GM18861 (cell line): ENCODE results near the gene SMARCD1.
"Not testable (repeated sequence)": the region's sequence is repeated elsewhere in the genome, so short reads cannot be mapped to it uniquely, and the experiment has no call there.

Source experiments
- ATAC-seq: cut with Tn5 transposase; IDR thresholded peaks from one replicate; pipeline ENCODE4 v1.9.1; 2021; ENCODE audit not compliant: unreplicated experiment

SMARCD1 gene

DNA sequence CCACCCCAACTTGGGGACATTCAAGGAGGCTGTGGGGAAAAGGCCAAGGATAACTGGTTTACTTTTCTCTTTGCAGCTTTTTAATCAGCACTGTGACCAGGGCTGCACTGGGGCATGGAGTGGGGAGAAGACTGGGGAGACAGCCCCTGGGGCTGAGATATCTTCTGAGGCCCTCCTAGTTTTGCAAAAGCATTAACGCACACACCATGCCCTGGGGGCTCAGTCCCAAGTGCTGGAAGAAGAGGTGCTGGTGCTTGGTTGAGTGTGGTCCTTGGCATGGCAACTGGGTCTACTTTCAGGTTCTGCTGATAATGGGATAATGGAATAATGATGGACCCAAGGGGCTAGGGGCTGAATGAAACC, 9.4 kb upstream of the SMARCD1 start:
- no peak for ATAC-seq

DNA sequence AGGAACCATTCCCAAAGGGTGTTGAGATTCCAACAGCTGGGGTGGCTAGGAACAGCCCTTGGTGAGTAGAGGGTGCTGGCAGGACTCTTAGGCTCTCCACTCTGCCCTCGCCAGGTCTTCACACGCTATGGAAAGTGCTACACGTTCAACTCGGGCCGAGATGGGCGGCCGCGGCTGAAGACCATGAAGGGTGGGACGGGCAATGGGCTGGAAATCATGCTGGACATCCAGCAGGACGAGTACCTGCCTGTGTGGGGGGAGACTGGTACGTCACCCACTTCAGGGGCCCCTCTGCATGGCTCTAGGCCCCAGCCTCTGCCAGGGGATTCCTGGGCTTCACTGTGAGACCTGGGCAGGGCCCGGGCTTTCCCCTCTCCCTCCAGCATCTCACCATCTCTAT, 8.0 kb upstream of the SMARCD1 start:
- no peak for ATAC-seq

DNA sequence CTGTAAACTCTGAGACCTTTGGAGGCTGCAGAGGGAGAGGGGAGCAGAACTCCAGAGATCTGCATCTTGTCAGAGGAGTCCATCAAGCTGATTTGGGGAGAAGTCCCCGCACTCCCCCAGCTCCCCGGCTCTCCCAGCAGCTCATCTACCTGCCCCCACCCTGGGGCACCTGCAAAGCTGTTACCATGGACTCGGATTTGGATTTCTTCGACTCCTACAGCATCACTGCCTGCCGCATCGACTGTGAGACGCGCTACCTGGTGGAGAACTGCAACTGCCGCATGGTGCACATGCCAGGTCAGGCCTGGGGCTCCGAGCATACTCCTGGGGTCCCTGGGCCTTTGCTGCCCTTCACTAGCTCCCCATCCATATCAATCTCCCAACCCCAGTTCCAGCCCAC, 6.9 kb upstream of the SMARCD1 start:
- no peak for ATAC-seq

DNA sequence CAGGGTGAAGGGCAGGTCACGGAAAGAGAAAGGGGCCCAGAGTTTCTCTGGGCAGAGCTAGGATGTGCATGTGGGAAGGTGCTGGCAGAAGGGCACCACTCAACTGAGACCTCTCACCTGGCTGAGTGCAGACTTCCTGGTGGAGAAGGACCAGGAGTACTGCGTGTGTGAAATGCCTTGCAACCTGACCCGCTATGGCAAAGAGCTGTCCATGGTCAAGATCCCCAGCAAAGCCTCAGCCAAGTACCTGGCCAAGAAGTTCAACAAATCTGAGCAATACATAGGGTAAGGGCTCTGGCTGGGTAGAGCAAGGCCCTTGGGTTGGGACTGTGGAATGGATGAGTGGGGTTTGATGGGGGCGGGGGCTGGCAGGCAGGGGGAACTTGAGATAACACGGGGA, 5.4 kb upstream of the SMARCD1 start:
- ATAC-seq, result no peak

DNA sequence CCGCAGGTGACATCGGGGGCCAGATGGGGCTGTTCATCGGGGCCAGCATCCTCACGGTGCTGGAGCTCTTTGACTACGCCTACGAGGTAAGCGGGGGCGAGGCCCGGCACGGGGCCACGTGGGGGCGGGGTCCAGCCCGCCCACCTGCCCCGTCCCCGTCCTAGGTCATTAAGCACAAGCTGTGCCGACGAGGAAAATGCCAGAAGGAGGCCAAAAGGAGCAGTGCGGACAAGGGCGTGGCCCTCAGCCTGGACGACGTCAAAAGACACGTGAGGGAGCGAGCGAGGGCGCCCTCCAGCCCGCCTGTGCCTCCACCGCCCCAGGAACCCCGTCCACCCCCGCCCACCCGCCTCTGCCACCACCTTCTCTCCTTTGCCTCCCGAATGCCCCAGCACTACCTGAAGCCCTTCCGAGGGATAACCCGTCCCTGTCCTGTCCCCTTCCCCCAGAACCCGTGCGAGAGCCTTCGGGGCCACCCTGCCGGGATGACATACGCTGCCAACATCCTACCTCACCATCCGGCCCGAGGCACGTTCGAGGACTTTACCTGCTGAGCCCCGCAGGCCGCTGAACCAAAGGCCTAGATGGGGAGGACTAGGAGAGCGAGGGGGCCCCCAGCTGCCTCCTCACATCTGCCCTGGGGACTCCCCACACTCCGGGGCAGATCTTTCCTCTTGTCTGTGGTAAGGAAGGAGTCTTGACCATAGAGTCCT, 3.9 kb upstream of the SMARCD1 start:
- no peak for ATAC-seq

DNA sequence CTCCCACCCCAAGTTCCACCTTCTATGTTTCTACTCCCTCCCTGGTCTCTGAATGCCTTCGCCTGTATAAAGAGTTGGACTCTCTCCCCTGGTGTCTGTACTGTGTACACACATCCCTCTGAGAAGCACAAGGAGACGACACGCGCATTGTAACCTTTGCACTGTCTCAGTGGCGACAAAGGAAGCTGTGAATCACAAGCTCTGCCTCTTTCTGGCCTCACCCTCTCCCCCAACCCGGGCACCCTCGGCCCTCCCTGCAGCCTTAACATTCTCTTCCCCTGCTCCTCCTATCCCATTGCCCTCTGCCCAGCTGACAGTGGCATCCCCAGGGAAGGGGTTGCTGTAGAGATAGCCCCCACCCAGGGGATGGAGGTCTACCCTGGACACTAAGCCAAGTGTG, 2.5 kb upstream of the SMARCD1 start:
- no peak for ATAC-seq

DNA sequence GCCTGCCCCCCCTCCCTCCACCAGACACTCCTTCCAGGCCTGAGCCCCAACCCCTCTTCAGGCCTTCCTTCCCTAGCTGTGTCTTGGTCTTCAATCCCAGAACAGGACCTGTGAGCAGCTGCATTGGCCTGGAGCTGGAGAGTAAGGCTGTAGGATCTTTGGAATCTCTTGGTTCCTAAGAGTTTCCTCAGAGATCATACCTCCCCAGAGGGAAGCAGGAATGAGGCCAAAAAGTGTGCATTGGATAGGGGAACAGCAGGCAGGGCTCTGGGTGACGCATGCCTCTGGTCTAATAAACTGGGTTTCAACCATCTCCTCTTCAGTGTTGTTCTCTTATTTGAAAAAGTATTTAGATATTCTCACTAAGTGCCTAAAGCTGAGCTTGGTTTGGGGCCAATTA, 1.8 kb upstream of the SMARCD1 start:
- ATAC-seq, result no peak

DNA sequence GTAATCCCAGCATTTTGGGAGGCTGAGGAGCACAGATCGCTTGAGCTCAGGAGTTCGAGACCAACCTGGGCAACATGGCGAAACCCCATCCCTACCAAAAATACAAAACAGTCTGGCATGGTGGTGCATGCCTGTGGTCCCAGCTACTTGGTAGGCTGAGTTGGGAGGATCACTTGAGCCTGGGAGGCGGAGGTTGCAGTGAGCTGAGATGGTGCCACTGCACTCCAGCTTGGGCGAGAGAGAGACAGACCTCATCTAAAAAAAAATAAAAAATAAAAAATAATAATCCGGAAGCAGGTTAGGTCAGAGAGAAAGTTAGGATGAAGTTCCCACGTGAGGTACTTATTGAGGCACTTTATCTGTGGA, 750 bp upstream of the SMARCD1 start:
- not testable (repeated sequence) for ATAC-seq

DNA sequence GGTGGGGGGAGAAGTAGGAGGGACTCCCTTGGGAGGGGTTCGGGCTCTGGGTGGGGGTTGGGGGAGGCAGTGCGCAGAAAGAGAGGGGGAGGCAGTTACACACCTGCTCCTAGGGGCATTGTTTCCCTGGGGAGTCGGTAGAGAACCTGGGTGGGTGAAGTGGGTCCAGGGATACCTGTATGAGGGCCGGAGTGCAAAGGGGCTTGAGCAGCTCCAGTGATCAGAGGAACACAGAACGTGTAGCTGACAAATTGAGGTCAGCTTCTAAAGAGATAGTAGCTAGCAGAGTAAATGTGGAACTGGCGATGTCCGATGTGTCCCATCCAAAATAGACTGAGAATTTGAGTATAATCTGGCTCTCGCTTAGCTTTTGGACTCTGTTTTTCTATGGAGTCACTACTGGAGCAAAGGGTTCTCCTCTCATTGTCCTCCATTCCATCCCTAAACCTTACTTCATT, 502 bp downstream of the SMARCD1 start:
- ATAC-seq, result no peak

DNA sequence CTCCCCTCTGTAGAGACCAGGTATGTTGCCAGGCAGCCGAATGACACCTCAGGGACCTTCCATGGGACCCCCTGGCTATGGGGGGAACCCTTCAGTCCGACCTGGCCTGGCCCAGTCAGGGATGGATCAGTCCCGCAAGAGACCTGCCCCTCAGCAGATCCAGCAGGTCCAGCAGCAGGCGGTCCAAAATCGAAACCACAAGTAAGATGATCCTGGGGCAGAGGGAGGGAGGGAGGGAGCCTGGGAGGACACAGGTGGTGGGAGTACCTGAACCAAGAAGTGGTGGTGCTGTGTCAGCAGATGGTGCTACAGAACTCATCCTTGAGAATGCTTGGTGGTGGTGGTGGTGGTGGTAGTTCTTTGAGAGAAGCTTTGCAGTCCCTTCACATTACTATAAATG, 1.0 kb downstream of the SMARCD1 start:
- no peak for ATAC-seq

DNA sequence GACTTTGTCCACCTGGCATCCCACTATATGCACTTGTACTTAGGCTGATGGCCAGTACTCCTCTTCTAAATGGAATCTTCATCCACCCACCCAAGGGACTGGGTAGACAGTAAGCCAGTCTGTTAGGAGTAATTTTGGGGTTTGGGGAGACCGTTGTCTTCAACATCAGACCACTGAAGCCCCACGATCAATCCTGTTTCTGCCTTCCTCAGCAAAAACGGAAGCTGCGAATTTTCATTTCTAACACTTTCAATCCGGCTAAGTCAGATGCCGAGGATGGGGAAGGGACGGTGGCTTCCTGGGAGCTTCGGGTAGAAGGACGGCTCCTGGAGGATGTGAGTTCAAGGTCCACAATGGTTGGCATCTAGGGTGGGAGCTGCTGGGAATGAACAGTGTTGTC, 2.0 kb downstream of the SMARCD1 start:
- no peak for ATAC-seq

DNA sequence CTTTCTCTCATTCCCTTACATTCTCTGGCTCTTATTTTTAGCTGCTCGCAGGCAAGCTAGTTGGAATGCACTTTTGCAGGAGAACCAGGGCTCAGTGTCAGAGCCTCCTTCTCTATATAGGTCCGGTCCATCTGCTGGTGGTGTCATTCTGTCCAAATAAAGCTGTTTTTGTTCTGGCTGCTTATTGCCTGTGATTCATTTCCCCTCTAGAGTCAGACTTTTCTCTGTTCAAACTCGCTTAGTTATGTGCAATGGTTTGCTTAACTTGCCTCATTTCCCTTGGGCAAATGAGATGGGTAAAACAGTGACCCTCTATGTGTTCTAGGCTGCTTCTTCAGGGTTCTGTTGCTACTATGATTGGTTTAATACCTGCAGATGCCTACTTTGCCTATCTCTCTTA, 2.9 kb downstream of the SMARCD1 start:
- no peak for ATAC-seq

DNA sequence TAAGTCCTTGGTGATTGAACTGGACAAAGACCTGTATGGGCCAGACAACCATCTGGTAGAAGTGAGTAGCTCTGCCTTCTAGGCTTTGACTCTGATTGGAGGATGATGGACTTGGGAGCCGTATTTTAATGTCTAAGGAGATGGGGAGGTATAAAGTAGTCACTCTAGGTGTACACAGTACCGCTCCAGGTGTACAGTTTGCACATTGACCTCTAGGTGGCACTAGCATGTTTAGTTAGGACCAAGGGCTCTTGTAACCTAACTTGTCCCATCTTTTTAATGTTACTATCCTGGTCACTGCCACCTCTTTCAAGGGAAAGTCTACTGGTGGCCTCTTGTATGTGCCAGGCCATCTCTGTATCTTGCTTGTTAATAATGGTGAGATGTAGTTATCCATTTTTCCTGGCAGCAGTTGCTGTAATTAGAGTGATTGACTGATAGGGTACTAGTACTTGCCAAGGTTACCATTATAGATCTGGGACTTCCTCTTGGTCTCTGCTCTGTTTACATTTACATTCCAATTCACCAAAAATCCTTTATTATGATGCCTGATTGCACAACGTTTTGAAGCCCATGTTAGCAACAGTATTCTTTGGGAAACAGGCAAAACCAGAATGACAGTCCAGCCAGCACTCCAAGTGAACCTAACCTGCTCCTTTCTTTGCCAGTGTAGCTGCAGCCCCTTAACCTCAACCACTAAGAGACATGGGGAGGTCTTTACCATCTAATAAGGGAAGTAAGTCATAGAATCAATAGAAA, 3.6 kb downstream of the SMARCD1 start:
- ATAC-seq, result no peak

DNA sequence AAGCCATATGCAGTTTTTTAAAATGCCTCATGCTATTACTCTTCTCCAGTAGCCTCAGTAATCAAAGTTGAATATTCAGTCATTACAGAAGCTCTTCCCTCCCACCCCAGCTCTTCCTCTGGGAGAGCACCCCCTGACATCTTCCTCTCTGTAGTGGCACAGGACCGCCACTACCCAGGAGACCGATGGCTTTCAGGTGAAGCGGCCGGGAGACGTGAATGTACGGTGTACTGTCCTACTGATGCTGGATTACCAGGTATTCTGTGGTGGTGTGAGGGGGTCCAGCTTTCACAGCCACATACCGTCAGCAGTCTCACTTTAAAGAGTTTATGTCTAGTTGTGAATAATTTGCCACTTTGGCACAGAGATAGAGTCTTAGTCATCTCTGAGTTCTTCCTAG, 4.6 kb downstream of the SMARCD1 start:
- no peak for ATAC-seq

DNA sequence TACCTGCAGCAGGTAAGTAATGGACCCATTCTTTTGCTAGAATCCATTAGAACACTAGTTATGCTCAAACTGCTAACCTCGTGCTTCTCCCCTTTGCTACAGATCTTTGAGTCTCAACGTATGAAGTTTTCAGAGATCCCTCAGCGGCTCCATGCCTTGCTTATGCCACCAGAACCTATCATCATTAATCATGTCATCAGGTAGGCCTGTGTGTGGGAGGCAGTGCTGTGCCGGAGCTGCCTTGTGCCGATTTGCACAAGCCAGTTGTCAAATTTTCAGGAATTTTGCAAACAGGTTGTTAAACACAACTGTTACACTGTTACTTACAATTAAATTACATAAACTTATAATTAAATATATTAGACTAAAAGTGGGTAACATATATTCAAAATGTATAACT, 5.2 kb downstream of the SMARCD1 start:
- no peak for ATAC-seq

DNA sequence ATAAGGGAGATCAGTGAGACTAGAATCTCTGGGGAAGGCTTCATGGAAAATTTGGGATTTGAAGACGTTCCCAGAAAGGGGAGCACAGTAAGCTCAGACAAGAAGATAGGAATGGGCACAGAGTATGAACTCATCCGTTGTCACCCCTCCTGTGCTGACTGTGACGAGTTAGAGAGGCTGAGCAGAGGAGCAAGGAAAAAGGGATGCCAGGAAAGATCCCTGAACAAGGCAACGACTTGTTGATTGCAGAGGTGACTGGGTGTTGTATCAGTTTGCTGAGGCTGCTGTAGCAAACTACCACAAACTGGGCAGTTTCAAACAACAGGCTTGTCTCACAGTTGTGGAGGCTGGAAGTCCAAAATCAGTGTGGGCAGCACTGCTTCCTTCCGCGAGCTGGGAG, 12.8 kb downstream of the SMARCD1 start:
- no peak for ATAC-seq

DNA sequence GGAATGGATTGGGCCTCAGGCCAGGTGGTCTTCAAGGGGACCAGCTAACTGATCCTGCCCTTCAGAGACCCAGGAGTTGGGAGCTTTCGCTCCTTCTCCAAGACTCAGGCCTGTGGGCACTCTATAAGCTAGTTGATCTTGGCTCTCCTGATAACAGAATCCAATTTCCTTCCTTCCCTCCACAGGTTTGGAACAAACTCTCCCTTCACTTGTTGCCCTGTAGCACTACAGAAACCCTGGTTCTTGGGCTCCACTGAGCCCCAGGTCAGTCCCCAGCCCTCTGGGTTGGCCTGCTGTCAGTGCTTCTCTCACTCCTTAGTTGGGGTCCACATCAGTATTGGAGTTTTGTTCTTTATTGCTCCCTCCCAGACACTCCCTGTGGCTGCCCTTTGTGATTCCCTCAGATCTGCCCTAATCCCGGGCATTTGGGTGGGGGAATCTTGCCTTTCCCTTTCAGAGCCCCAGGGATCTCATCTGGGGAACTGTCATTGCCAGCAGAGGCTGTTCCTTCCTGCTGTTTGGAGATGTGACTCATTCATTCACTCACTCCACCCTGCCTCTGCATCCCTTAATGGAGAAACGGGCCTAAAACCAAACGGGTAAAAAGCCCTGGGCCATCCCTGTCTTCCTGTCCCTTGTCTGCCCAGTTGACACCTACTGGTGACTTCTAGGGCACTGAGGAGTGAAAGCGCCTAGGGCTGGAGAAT, 14.3 kb downstream of the SMARCD1 start:
- no peak for ATAC-seq

DNA sequence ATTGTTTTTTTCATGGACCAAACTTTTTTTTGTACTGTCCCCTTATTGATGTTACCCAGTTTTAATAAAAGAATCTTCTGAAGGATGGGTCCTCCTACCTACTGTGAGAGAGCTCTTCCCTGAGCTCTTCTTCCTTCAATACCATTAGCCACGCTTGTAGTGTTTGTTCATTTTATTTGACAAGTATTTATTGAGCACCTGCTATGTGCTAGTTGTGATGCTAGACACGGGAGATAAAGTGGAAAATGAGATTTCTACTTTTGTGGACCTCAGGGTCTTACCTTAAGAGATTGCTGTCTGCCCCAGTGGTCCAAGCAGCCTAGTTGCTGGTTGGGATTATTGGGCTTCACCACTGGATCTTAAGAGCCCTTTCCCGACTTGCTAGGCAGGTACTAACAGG, 15.4 kb downstream of the SMARCD1 start:
- ATAC-seq, result no peak

DNA sequence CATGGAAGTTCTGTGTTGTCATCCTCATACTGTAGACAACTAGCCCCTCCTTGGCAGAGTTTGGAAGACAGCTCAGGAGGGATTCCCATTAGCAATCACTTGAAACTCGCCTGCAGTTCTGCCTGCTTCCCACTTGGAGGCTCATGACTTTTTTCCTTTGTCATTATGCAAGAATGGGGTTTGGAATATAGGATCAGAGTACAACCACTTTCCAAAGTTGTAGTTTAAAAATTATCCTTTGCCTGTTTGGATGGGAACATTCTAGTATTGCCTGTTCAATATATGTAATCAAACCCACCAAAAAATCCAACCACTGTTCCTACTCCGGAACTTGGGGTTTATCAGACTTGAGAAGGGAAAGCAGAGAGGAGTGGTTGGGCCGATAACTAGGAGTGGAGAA, 16.5 kb downstream of the SMARCD1 start:
- ATAC-seq, result no peak

DNA sequence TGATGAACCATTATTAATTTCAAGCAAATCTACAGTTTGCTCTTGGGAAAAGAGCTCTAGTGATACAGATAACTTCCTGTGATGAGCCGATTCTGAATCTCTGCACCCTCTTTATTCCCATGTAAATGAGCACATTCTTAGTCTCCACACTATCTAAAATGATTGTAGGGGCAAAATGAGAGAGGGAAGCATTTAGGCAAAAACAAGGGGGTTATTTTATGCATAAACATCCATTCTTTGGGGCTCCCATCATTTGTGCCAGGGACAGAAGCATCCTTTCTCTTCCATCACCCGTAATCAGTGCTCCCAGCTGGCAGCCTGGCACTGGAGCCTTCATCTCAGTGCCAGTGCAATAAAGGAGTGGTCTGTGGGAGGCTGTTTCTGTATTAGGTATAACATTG, 17.0 kb downstream of the SMARCD1 start:
- no peak for ATAC-seq

DNA sequence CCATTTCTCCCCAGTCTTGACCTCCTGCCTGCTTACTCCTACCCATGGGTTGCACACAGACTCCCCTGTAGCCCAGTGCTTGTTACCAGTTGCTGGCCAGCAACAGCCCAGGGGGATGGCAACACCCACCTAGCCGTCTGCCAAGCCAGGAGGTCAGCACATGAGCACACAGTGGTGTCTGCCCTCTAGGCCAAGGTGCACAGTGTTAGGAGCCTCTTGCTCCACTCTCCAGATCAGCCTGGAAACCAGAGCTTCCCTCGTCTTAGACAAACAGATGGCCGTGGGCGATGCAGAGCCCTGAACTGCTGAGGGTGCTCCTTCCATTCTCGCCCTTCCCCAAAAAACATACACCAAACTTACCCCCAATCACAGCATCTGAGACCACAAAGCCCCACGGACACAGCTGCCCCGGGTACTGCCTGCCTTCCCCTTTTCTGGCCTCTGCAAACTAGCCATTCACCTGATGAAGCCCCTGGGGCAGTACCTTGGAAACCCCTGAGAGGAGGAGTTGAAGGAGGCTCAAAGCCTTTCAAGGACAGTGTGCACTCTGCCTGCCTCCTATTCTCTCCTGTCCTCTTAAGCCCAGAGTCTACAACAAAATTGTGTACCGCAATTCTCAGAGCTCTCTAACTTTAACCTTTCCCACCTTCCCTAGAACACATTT, 17.6 kb downstream of the SMARCD1 start:
- no peak for ATAC-seq

DNA sequence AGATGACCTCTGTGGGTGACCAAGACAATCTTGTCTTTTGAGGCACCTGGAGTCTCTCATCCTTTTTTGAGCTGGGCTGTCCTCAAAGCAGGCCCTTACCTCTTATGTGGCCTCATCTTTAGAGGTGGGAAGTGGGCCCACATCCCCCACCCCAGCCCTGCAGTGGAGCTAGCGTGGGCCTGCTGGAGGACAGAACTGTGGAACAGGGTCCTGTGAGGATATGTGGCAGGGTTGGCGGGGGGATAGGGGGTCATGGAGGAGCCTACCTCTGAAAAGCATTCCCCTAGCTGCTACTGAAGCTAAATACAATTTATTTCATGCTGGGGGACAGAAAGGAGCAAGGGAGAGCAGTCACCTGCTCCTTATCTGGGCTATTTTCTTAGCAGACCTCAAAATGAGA, 18.2 kb downstream of the SMARCD1 start:
- no peak for ATAC-seq
